Activated T-helper 17 cell treated with anti-CD3 and anti-CD28 coated beads, Interleukin-2, amount 50 U/mL, for 72 hours (primary cell): ENCODE data around the gene RPS2. TPM values are rescaled to one million over a fixed set of nuclear protein-coding genes. Genes with fewer than 3 reads are reported as not detected.
"Not testable (repeated sequence)": the region's sequence is repeated elsewhere in the genome, so short reads cannot be mapped to it uniquely, and the experiment has no call there.

Experiments
- ATAC-seq: fragments of 150-1000 bp; cut with Tn5 transposase; replicated peaks from 2 replicates; pipeline ENCODE4 v1.10.0; 2021; ENCODE audit warnings: mild to moderate bottlenecking, moderate library complexity
- H3K27ac Mint-ChIP-seq: one replicate; pipeline ENCODE4 v1.8.0; 2022; ENCODE audit warnings: mixed read lengths
- H3K27me3 Mint-ChIP-seq: one replicate; pipeline ENCODE4 v1.8.0; 2022; ENCODE audit warnings: mixed read lengths
- H3K36me3 Mint-ChIP-seq: one replicate; pipeline ENCODE4 v1.8.0; 2022; ENCODE audit warnings: low read depth, mild to moderate bottlenecking, mixed read lengths
- H3K4me1 Mint-ChIP-seq: one replicate; pipeline ENCODE4 v1.8.0; 2022; ENCODE audit warnings: mixed read lengths
- H3K4me3 Mint-ChIP-seq: one replicate; pipeline ENCODE4 v1.8.0; 2022; ENCODE audit warnings: mild to moderate bottlenecking, mixed read lengths
- H3K9me3 Mint-ChIP-seq: one replicate; pipeline ENCODE4 v1.8.0; 2022; ENCODE audit warnings: mixed read lengths
- total RNA-seq, 2 donors: library from RNA; stranded (reverse); gene quantifications; one replicate each; pipeline ENCODE4 v1.2.3, GENCODE V29; 2022

RPS2 gene
- total RNA-seq, result 1,000 to 10,000 TPM; 4,570 to 4,579 TPM

DNA sequence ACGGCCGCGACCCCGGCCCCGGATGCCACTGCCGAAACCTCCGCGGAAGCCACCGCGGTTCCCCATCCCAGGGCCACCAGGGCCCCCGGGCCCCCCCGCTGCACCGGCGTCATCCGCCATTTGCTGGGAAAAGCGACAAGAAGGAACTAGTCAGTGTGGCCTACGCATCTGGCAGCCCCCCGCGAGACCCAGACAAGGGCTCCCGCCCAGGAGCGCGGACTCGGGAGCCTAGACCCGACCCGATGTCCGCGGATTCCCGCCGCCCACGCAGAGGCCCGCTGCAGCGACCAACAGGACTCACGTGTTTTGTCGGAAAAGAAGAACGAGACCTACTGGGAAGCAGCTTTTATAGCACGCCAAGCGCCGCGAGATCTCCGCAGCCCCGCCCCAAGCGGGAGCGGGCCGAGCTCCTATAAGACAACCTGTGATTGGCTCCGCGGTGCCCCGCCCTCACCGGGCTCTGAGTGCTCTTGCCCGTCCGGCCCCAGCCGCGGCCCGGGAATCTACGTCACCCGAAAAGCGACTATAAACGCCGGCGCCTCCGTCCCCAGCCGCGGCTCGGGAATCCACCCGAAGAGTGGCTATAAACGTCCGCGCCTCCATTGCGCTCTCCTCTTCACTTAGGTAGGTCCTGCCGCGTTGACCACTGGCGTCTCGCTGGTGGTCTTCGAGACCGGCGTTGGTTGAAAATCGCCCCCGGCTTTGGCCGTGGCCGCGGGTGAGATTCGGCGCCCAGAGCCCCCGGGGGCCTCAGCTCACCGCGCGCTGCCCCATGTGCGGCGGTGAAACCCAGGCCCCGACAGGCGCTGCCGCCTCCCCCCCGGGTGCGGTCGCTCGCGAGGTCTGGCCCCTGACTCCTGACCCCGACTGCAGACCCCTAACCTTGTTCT, at the start of gene RPS2:
Gene RPS2 (minus strand): TSS at position 321 of the 890 bp plus-strand sequence. CDS start 201 bp downstream, at position 120.
- peak within 1 kb of the TSS; percentile 84 for H3K27ac Mint-ChIP-seq
- peaks cover 70% of the 10 kb centered on the region for H3K36me3 Mint-ChIP-seq
- no peaks in the 10 kb centered on the region for H3K27me3 Mint-ChIP-seq
- H3K4me1 Mint-ChIP-seq, result peaks cover 14% of the 10 kb centered on the region
- peak; percentile 96 for ATAC-seq
- no peaks in the 10 kb centered on the region for H3K9me3 Mint-ChIP-seq
- peak within 1 kb of the TSS; percentile 89 for H3K4me3 Mint-ChIP-seq

DNA sequence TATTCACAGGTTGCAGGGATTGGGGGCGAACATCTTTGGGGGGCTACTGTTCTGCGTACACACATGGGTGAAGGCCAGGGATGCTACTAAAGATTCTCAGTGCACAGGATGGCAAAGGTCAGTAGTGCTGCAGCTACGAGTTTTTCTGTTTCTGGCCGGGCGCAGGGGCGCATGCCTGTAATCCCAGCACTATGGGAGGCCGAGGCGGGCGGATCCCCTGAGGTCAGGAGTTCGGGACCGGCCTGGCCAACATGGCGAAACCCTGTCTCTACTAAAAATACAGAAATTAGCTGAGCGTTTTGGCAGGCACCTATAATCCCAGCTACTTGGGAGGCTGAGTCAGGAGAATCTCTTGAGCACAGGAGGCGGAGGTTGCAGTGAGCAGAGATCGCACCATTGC, 48.9 kb upstream of the RPS2 start:
- Mint-ChIP-seq H3K9me3 (no peaks in the 10 kb centered on the region), H3K27ac (no peak overlapping the region), H3K27me3 (no peaks in the 10 kb centered on the region), H3K4me3 (no peak overlapping the region), H3K4me1 (peaks cover 3% of the 10 kb centered on the region), H3K36me3 (peaks cover 5% of the 10 kb centered on the region)
- ATAC-seq, result no peak

DNA sequence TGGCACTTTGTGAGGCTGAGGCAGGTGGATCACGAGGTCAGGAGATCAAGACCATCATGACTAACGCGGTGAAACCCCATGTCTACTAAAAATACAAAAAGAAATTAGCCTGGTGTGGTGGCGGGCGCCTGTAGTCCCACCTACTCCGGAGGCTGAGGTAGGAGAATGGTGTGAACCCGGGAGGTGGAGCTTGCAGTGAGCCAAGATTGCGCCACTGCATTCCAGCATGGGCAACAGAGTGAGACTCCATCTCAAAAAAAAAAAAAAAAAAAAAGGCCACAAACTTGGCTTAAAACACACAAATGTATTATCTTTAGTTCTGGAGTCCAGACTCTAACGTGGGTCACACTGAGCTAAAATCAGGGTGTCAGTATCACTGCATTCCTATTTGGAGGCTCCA, 47.1 kb upstream of the RPS2 start:
- H3K4me1 Mint-ChIP-seq, result peaks cover 14% of the 10 kb centered on the region
- peaks cover 20% of the 10 kb centered on the region for H3K36me3 Mint-ChIP-seq
- ATAC-seq, H3K27me3 Mint-ChIP-seq, H3K27ac Mint-ChIP-seq, H3K4me3 Mint-ChIP-seq, H3K9me3 Mint-ChIP-seq: not testable (repeated sequence)

GRCh38 chr16:2009791-2010510, 45.3 kb upstream of the RPS2 start, which contains the start of gene ZNF598:
ZNF598 (minus strand) TSS chr16:2009821.
- Mint-ChIP-seq H3K9me3 (no peaks in the 10 kb centered on the region), H3K27me3 (no peaks in the 10 kb centered on the region), H3K4me1 (peaks cover 20% of the 10 kb centered on the region), H3K36me3 (peaks cover 23% of the 10 kb centered on the region), H3K27ac (peak within 1 kb of the TSS; percentile 93), H3K4me3 (peak within 1 kb of the TSS; percentile 94)
- peak; percentile 99 for ATAC-seq

- H3K4me3 Mint-ChIP-seq, result peak overlapping the region; percentile 91
- peaks cover 20% of the 10 kb centered on the region for H3K4me1 Mint-ChIP-seq
- ATAC-seq, result peak; percentile 37
- H3K27me3 Mint-ChIP-seq, result no peaks in the 10 kb centered on the region
- peak overlapping the region; percentile 93 for H3K27ac Mint-ChIP-seq
- peaks cover 23% of the 10 kb centered on the region for H3K36me3 Mint-ChIP-seq
- no peaks in the 10 kb centered on the region for H3K9me3 Mint-ChIP-seq
Measured at GRCh38 chr16:2009164-2009711, 44.6 kb upstream of the RPS2 start.

GRCh38 chr16:2008631-2009163, 44.1 kb upstream of the RPS2 start:
- ATAC-seq, result no peak
- H3K9me3 Mint-ChIP-seq, result no peaks in the 10 kb centered on the region
- H3K4me1 Mint-ChIP-seq, result peaks cover 20% of the 10 kb centered on the region
- no peaks in the 10 kb centered on the region for H3K27me3 Mint-ChIP-seq
- peaks cover 23% of the 10 kb centered on the region for H3K36me3 Mint-ChIP-seq
- H3K27ac Mint-ChIP-seq, result peak overlapping the region; percentile 93
- peak overlapping the region; percentile 91 for H3K4me3 Mint-ChIP-seq

GRCh38 chr16:2008009-2008526, 43.4 kb upstream of the RPS2 start:
- peaks cover 20% of the 10 kb centered on the region for H3K4me1 Mint-ChIP-seq

DNA sequence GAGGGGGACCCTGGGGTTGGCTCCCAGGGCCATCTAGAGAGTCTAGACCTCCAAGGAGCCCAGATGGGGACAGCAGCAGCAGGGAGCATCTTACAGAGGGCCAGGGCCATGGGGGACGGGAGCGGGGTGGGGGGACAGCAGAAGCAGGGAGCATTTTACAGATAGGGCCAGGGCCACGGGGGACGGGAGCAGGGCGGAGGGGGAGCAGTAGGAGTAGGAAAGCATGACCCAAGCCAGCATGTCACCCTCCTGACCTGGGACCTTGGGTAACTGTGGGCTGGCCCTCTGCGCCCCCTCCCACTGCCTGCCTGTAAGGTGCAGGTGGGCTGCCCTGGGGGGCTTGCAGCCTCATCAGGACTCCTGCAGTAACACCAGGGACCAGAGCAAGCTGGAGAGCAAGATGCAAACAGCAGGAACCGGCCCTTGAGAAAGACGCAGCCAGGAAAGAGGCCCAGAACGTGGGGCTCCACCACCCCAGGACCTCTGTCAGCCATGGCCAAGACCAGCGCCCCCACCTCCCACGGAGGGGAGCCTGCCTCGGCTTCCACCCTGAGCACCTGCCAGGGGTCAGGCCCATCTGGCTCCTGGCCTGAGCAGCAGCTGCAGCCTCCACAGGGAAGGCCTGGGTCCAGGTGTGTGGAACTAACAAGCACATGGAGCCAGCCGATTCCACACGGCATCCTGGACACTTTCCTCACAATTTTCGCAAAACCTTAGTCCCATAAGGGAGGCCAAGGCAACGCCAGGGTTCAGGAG, 42.6 kb upstream of the RPS2 start:
- Mint-ChIP-seq H3K4me3 (peak overlapping the region; percentile 91), H3K4me1 (peaks cover 20% of the 10 kb centered on the region), H3K36me3 (peaks cover 27% of the 10 kb centered on the region), H3K9me3 (no peaks in the 10 kb centered on the region), H3K27me3 (no peaks in the 10 kb centered on the region), H3K27ac (peak overlapping the region; percentile 93)
- no peak for ATAC-seq

More at GRCh38 chr16:2008009-2008526, 43.4 kb upstream of the RPS2 start:
- Mint-ChIP-seq H3K27ac (peak overlapping the region; percentile 93), H3K27me3 (no peaks in the 10 kb centered on the region), H3K36me3 (peaks cover 23% of the 10 kb centered on the region), H3K4me3 (peak overlapping the region; percentile 91), H3K9me3 (no peaks in the 10 kb centered on the region)
- ATAC-seq, result no peak

DNA sequence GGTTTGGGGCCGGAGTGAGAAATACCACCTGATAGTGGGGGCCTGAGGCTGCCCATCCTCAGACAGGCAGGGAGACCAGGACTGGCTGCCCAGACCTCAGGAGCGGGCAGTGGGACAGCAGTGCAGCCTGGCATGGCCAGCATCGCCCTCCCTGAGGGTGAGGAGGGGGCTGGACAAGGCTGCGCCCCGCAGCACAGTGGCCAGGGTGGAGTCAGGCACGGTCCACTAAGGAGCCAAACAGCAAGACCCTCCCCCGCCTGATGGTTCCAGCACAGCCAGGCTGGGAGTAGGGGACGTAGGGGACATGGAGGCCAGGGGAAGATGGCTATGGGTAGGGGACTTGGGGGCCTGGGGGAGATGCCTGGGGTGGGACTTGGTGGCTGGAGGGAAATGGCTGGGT, 41.7 kb upstream of the RPS2 start:
- ATAC-seq, result no peak
- H3K36me3 Mint-ChIP-seq, result peaks cover 34% of the 10 kb centered on the region
- peaks cover 20% of the 10 kb centered on the region for H3K4me1 Mint-ChIP-seq
- H3K27ac Mint-ChIP-seq, result peak overlapping the region; percentile 52
- no peaks in the 10 kb centered on the region for H3K9me3 Mint-ChIP-seq
- peak overlapping the region; percentile 91 for H3K4me3 Mint-ChIP-seq
- no peaks in the 10 kb centered on the region for H3K27me3 Mint-ChIP-seq

DNA sequence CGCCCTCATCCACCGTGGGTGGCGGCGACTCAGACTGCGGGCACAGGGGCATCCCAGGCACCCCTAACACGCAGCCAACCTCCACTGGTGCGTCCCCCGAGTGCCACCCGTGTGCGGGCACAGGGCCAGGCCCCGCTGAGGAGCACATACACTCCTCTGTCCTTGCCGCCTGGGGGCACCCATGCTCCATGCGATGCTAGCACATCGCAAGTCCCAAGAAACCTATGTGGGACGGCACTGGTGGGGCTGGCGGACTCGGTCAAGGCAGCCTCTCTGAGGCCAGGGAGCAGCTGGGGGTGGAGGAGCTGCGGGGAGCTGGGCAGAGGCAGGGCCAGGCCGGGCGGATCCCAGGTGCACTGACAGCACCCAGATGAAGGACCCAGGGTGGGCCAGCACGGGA, 41.0 kb upstream of the RPS2 start:
- no peak for ATAC-seq
- peaks cover 41% of the 10 kb centered on the region for H3K36me3 Mint-ChIP-seq
- H3K4me3 Mint-ChIP-seq, result no peak overlapping the region
- H3K27me3 Mint-ChIP-seq, result no peaks in the 10 kb centered on the region
- H3K4me1 Mint-ChIP-seq, result peaks cover 20% of the 10 kb centered on the region
- no peaks in the 10 kb centered on the region for H3K9me3 Mint-ChIP-seq
- H3K27ac Mint-ChIP-seq, result peak overlapping the region; percentile 52

DNA sequence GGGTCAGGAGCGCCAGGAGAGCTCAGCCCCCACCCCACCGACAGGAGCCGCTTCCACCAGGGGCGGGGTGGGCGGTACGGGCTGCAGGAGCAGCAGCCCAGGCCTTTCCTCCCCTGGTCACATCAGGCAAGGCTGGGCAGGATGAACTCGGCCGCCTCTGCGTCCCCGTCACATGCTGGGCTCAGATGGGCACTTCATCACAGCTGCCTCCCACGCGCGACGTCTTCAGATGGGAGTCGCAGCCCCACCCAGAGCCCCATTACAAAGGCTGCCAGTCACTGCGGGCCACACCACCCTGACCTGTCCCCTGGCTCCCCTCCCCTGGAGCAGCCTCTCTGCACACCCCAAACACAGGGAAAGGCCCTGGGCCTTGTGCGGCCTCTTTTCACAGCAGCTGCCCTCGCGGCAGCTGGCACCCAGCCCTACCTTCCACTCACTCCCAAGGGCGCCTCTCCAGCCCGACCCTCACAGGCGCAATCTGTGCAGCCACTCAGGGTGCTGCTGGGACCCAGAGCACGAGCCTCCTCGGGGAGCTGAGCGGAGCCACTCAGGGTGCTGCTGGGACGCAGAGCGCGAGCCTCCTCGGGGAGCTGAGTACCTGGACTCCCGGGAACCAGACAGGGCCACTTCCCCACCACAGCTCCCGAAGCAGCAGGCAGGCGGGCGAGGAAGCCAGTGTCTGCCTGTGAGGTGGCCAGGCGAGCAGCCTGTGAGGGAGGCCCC, 40.3 kb upstream of the RPS2 start:
- Mint-ChIP-seq H3K9me3 (no peaks in the 10 kb centered on the region), H3K4me1 (peaks cover 20% of the 10 kb centered on the region), H3K27me3 (no peaks in the 10 kb centered on the region), H3K4me3 (no peak overlapping the region), H3K27ac (no peak overlapping the region), H3K36me3 (peaks cover 45% of the 10 kb centered on the region)
- no peak for ATAC-seq

DNA sequence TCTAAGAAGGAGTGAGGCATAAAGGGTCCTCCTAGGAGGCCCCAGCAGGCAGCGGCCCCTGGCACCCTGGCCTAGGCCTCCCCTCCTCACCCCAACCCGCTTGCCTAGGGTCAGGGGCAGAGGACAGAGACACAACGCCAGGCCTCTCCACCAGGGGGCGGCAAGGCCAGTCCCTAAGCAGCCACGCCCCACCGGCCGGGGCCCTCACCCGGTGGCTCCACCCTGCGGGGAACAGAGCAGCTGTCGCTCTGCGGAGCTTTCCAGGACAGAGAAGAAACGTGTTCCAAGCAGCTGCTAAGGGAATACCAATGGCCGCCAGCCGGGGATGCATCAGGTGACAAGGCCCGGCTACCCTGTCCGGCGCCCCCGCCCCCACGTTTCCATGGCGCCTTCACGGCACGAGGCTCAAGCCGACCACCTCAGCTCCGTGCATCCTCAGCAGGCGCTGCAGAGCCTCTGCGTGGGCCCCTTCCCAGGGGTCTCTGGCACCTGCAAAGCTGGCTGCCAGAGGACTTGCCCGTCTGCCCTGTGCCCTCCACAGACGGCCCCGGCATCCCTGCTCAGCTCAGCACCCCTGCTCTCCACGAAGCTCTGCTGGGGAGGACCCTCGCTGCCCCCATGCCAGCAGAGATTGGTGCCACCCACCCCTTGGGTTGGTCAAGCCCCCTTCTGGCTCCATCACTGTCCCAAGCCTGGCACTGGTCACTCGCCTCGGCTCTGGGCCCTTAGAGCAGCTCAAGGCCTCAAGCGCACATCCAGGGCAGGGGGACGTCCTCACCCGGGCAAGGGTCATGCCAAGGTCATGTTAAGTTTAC, 39.4 kb upstream of the RPS2 start:
- Mint-ChIP-seq H3K36me3 (peaks cover 45% of the 10 kb centered on the region), H3K9me3 (no peaks in the 10 kb centered on the region), H3K27ac (no peak overlapping the region), H3K27me3 (no peaks in the 10 kb centered on the region), H3K4me3 (no peak overlapping the region), H3K4me1 (peaks cover 20% of the 10 kb centered on the region)
- peak; percentile 95 for ATAC-seq
